ENCODE measurements around the gene NAV2. TPM values are rescaled to one million over a fixed set of nuclear protein-coding genes. Genes with fewer than 3 reads are reported as not detected.

Gene NAV2
- total RNA-seq, 2 experiments from 2014 or later: 0.23 to 0.36 TPM

GRCh38 chr11:19714022-19714386 is 1.4 kb downstream of the NAV2 start:
- TF ChIP-seq CTCF (IDR thresholded peaks at IDR 0.05): no peak
- DNase-seq (no peak), ATAC-seq (no peak)
- H3K27me3 Mint-ChIP-seq: peaks cover 34% of the 10 kb centered on the region
- H3K27ac Mint-ChIP-seq: no peak overlapping the region
- peaks cover 22% of the 10 kb centered on the region for H3K4me1 Mint-ChIP-seq (ENCODE audit: low read depth)
- no peaks in the 10 kb centered on the region for H3K9me3 Mint-ChIP-seq
- POLR2A ChIA-PET: no interaction called here
- CTCF ChIA-PET: interaction anchor here (2.2 kb wide), 1 partner anchor 150 kb away, joined by 6 read pairs; no protein-coding TSS in a partner anchor
- no peaks in the 10 kb centered on the region for H3K36me3 Mint-ChIP-seq (ENCODE audit: low read depth)
- intact Hi-C loops (cut with micrococcal nuclease): no loop called here
- peak overlapping the region; percentile 73 for H3K4me3 Mint-ChIP-seq

GRCh38 chr11:19714387-19715363 is 2.0 kb downstream of the NAV2 start:
- POLR2A ChIA-PET: interaction anchor here (0.7 kb wide), 1 partner anchor 13 kb away, joined by 3 read pairs; no protein-coding TSS in a partner anchor
- peaks cover 34% of the 10 kb centered on the region for H3K27me3 Mint-ChIP-seq
- CTCF ChIA-PET: interaction anchor here (0.9 kb wide), 1 partner anchor 28 kb away, joined by 3 read pairs; no protein-coding TSS in a partner anchor
- TF ChIP-seq CTCF (IDR thresholded peaks at IDR 0.05): no peak
- ATAC-seq: no peak
- H3K9me3 Mint-ChIP-seq: no peaks in the 10 kb centered on the region
- H3K4me1 Mint-ChIP-seq (ENCODE audit: low read depth): peaks cover 22% of the 10 kb centered on the region
- H3K36me3 Mint-ChIP-seq (ENCODE audit: low read depth): no peaks in the 10 kb centered on the region
- no peak overlapping the region for H3K27ac Mint-ChIP-seq
- H3K4me3 Mint-ChIP-seq: peak overlapping the region; percentile 73
- intact Hi-C loops (cut with micrococcal nuclease): no loop called here
- DNase-seq: peak; percentile 6

- TF ChIP-seq CTCF (IDR thresholded peaks at IDR 0.05): no peak
- no peaks in the 10 kb centered on the region for H3K9me3 Mint-ChIP-seq
- no peak overlapping the region for H3K4me3 Mint-ChIP-seq
- peaks cover 22% of the 10 kb centered on the region for H3K4me1 Mint-ChIP-seq (ENCODE audit: low read depth)
- intact Hi-C loops (cut with micrococcal nuclease): no loop called here
- ChIA-PET CTCF (interaction anchor here (0.9 kb wide), 1 partner anchor 28 kb away, joined by 3 read pairs; no protein-coding TSS in a partner anchor), POLR2A (no interaction called here)
- H3K27ac Mint-ChIP-seq: no peak overlapping the region
- ATAC-seq (no peak), DNase-seq (no peak)
- no peaks in the 10 kb centered on the region for H3K36me3 Mint-ChIP-seq (ENCODE audit: low read depth)
- H3K27me3 Mint-ChIP-seq: peaks cover 34% of the 10 kb centered on the region
Measured at GRCh38 chr11:19715373-19715772, 2.7 kb downstream of the NAV2 start.

GRCh38 chr11:19718051-19718450 is 5.4 kb downstream of the NAV2 start:
- no peak for TF ChIP-seq CTCF (IDR thresholded peaks at IDR 0.05)
- Mint-ChIP-seq H3K27me3 (peaks cover 25% of the 10 kb centered on the region), H3K4me1 (ENCODE audit: low read depth) (peaks cover 20% of the 10 kb centered on the region), H3K4me3 (no peak overlapping the region), H3K36me3 (ENCODE audit: low read depth) (no peaks in the 10 kb centered on the region), H3K27ac (no peak overlapping the region), H3K9me3 (no peaks in the 10 kb centered on the region)
- CTCF ChIA-PET: interaction anchor here (0.8 kb wide), 1 partner anchor 636 kb away, joined by 3 read pairs; no protein-coding TSS in a partner anchor
- DNase-seq (no peak), ATAC-seq (no peak)
- POLR2A ChIA-PET: no interaction called here
- intact Hi-C loops (cut with micrococcal nuclease): no loop called here

GRCh38 chr11:19718951-19719350 is 6.3 kb downstream of the NAV2 start:
- intact Hi-C loops (cut with micrococcal nuclease): no loop called here
- POLR2A ChIA-PET: no interaction called here
- Mint-ChIP-seq H3K36me3 (ENCODE audit: low read depth) (no peaks in the 10 kb centered on the region), H3K9me3 (no peaks in the 10 kb centered on the region), H3K4me3 (no peak overlapping the region), H3K4me1 (ENCODE audit: low read depth) (peaks cover 22% of the 10 kb centered on the region), H3K27ac (no peak overlapping the region), H3K27me3 (peaks cover 20% of the 10 kb centered on the region)
- no peak for TF ChIP-seq CTCF (IDR thresholded peaks at IDR 0.05)
- ATAC-seq: no peak
- DNase-seq: no peak
- CTCF ChIA-PET: no interaction called here
